ENCODE data around the gene TOR4A. TPM values are rescaled to one million over a fixed set of nuclear protein-coding genes. Genes with fewer than 3 reads are reported as not detected.

The TOR4A gene
- total and polyA plus RNA-seq, 9 of the 15 experiments (the other 6 are each of a cell fraction or from before 2014, with no cell fraction given), result 3.9 to 49.2 (median 8.8) TPM

DNA sequence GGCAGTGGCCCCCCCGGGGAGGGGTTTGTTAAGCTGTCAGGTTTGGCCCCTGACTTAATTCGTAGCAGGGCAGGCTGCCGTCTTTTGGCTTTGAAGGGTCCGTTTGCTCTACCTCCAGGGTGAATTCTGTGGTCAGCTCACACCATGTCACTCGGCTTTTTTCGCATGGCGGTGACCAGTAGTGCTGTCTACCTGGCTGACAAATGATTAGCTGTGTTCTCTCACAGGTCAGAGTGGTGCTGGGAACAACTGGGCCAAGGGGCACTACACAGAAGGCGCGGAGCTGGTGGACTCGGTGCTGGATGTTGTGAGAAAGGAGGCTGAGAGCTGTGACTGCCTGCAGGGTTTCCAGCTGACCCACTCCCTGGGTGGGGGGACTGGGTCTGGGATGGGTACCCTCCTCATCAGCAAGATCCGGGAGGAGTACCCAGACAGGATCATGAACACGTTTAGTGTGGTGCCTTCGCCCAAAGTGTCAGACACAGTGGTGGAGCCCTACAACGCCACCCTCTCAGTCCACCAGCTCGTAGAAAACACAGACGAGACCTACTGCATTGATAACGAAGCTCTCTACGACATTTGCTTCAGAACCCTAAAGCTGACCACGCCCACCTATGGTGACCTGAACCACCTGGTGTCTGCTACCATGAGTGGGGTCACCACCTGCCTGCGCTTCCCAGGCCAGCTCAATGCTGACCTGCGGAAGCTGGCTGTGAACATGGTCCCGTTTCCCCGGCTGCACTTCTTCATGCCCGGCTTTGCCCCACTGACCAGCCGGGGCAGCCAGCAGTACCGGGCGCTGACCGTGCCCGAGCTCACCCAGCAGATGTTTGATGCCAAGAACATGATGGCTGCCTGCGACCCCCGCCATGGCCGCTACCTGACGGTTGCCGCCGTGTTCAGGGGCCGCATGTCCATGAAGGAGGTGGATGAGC is 35.0 kb upstream of the TOR4A start (continued):
- TF ChIP-seq YY1 (IDR thresholded peaks at IDR 0.05; ENCODE audit: borderline replicate concordance in 1 of 3, control insufficient read depth in 1 of 3, extremely low read depth in 1 of 3, insufficient read depth in 3 of 3, insufficient read length in 1 of 3, insufficient replicate concordance in 2 of 3, low read depth in 1 of 3, low read length in 2 of 3) (peak in 1 of 3 experiments; percentile 40), HNRNPUL1 (IDR thresholded peaks at IDR 0.05; ENCODE audit: low read length) (0 out of 2 replicates have a peak, but pooled peaks have one; percentile 40), ZEB2 (IDR thresholded peaks at IDR 0.05) (no peak), NR4A1 (CRISPR knock-in tag; IDR thresholded peaks at IDR 0.05) (no peak), NR4A1 (tag; IDR thresholded peaks at IDR 0.05) (no peak), STAT5A (IDR thresholded peaks at IDR 0.05; ENCODE audit: borderline replicate concordance, low read length) (no peak), POLR2AphosphoS2 (IDR thresholded peaks at IDR 0.05; ENCODE audit: low read length) (no peak), KLF6 (CRISPR knock-in tag; IDR thresholded peaks at IDR 0.05; ENCODE audit: borderline replicate concordance) (no peak), ILF3 (IDR thresholded peaks at IDR 0.05; ENCODE audit: borderline replicate concordance) (no peak), ZNF589 (CRISPR knock-in tag; IDR thresholded peaks at IDR 0.05; ENCODE audit: low read depth) (no peak), PHF8 (IDR thresholded peaks at IDR 0.05; ENCODE audit: borderline replicate concordance, low read length) (no peak), RBM17 (IDR thresholded peaks at IDR 0.05; ENCODE audit: borderline replicate concordance, low read depth, low read length) (no peak), RBFOX2 (IDR thresholded peaks at IDR 0.05; ENCODE audit: low read depth, low read length) (peak; percentile 84)
- TF ChIP-seq, protein P1, sequence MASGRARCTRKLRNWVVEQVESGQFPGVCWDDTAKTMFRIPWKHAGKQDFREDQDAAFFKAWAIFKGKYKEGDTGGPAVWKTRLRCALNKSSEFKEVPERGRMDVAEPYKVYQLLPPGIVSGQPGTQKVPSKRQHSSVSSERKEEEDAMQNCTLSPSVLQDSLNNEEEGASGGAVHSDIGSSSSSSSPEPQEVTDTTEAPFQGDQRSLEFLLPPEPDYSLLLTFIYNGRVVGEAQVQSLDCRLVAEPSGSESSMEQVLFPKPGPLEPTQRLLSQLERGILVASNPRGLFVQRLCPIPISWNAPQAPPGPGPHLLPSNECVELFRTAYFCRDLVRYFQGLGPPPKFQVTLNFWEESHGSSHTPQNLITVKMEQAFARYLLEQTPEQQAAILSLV (tag; IDR thresholded peaks at IDR 0.05), result no peak
- TF ChIP-seq, protein P2, sequence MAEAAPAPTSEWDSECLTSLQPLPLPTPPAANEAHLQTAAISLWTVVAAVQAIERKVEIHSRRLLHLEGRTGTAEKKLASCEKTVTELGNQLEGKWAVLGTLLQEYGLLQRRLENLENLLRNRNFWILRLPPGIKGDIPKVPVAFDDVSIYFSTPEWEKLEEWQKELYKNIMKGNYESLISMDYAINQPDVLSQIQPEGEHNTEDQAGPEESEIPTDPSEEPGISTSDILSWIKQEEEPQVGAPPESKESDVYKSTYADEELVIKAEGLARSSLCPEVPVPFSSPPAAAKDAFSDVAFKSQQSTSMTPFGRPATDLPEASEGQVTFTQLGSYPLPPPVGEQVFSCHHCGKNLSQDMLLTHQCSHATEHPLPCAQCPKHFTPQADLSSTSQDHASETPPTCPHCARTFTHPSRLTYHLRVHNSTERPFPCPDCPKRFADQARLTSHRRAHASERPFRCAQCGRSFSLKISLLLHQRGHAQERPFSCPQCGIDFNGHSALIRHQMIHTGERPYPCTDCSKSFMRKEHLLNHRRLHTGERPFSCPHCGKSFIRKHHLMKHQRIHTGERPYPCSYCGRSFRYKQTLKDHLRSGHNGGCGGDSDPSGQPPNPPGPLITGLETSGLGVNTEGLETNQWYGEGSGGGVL (CRISPR knock-in tag; IDR thresholded peaks at IDR 0.05), result no peak
- TF ChIP-seq, protein P3, sequence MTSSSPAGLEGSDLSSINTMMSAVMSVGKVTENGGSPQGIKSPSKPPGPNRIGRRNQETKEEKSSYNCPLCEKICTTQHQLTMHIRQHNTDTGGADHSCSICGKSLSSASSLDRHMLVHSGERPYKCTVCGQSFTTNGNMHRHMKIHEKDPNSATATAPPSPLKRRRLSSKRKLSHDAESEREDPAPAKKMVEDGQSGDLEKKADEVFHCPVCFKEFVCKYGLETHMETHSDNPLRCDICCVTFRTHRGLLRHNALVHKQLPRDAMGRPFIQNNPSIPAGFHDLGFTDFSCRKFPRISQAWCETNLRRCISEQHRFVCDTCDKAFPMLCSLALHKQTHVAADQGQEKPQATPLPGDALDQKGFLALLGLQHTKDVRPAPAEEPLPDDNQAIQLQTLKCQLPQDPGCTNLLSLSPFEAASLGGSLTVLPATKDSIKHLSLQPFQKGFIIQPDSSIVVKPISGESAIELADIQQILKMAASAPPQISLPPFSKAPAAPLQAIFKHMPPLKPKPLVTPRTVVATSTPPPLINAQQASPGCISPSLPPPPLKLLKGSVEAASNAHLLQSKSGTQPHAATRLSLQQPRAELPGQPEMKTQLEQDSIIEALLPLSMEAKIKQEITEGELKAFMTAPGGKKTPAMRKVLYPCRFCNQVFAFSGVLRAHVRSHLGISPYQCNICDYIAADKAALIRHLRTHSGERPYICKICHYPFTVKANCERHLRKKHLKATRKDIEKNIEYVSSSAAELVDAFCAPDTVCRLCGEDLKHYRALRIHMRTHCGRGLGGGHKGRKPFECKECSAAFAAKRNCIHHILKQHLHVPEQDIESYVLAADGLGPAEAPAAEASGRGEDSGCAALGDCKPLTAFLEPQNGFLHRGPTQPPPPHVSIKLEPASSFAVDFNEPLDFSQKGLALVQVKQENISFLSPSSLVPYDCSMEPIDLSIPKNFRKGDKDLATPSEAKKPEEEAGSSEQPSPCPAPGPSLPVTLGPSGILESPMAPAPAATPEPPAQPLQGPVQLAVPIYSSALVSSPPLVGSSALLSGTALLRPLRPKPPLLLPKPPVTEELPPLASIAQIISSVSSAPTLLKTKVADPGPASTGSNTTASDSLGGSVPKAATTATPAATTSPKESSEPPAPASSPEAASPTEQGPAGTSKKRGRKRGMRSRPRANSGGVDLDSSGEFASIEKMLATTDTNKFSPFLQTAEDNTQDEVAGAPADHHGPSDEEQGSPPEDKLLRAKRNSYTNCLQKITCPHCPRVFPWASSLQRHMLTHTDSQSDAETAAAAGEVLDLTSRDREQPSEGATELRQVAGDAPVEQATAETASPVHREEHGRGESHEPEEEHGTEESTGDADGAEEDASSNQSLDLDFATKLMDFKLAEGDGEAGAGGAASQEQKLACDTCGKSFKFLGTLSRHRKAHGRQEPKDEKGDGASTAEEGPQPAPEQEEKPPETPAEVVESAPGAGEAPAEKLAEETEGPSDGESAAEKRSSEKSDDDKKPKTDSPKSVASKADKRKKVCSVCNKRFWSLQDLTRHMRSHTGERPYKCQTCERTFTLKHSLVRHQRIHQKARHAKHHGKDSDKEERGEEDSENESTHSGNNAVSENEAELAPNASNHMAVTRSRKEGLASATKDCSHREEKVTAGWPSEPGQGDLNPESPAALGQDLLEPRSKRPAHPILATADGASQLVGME (CRISPR knock-in tag; IDR thresholded peaks at IDR 0.05), result no peak
- TF ChIP-seq, protein P4, sequence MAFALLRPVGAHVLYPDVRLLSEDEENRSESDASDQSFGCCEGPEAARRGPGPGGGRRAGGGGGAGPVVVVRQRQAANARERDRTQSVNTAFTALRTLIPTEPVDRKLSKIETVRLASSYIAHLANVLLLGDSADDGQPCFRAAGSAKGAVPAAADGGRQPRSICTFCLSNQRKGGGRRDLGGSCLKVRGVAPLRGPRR (CRISPR knock-in tag; IDR thresholded peaks at IDR 0.05), result no peak
